Measurements from ENCODE around the gene ELK1. TPM values are rescaled to one million over a fixed set of nuclear protein-coding genes. Genes with fewer than 3 reads are reported as not detected.

ELK1 gene
- total and polyA plus RNA-seq, 5 experiments from 2014 or later, result 15.2 to 36.4 (median 19.1) TPM

GRCh38 chrX:47643926-47644325 is 6.4 kb downstream of the ELK1 start:
- POLR2A ChIA-PET, result interaction anchor here (1.5 to 2.2 kb wide), 2 partner anchors 14 to 20 kb away, joined by 3 to 6 read pairs; partner anchors contain the start of gene CFP
- H3K4me1 Mint-ChIP-seq, result peaks cover 17 to 52% (median 41%) of the 10 kb centered on the region in 4 donors

GRCh38 chrX:47638816-47639215 is 11.5 kb downstream of the ELK1 start:
- POLR2A ChIA-PET, result no interaction called here
- no peak for ATAC-seq

More at GRCh38 chrX:47643926-47644325, 6.4 kb downstream of the ELK1 start:
- Mint-ChIP-seq H3K9me3 (no peaks in the 10 kb centered on the region), H3K27me3 (no peaks in the 10 kb centered on the region), H3K27ac (peak overlapping the region in 4 of 10 donors; percentile 3 to 33 (median 22)), H3K36me3 (peaks cover 8 to 67% (median 13%) of the 10 kb centered on the region in 3 donors), H3K4me3 (peak overlapping the region in 1 of 10 donors; percentile 1)
- DNase-seq, result peak in 2 of 10 donors; percentile 21 to 29
- no peak for ATAC-seq

GRCh38 chrX:47637546-47638195 is 12.7 kb downstream of the ELK1 start:
- peaks cover 0 to 2% (median 0%) of the 10 kb centered on the region in 9 donors for H3K9me3 Mint-ChIP-seq

More at GRCh38 chrX:47638816-47639215, 11.5 kb downstream of the ELK1 start:
- H3K27me3 Mint-ChIP-seq, result no peaks in the 10 kb centered on the region
- peaks cover 8 to 65% (median 14%) of the 10 kb centered on the region in 3 donors for H3K36me3 Mint-ChIP-seq
- H3K4me1 Mint-ChIP-seq, result peaks cover 6 to 34% (median 19%) of the 10 kb centered on the region in 4 donors
- peak overlapping the region in 4 of 10 donors; percentile 18 to 84 (median 57) for H3K27ac Mint-ChIP-seq
- H3K9me3 Mint-ChIP-seq, result peaks cover 0 to 2% (median 0%) of the 10 kb centered on the region in 9 donors
- no peak for DNase-seq
- peak overlapping the region in 3 of 10 donors; percentile 45 to 74 (median 52) for H3K4me3 Mint-ChIP-seq

GRCh38 chrX:47634871-47635575 is 15.3 kb downstream of the ELK1 start:
- ATAC-seq, result peak; percentile 36 to 72
- POLR2A ChIA-PET, result no interaction called here
- peak in 1 of 10 donors; percentile 21 for DNase-seq
- Mint-ChIP-seq H3K27me3 (no peaks in the 10 kb centered on the region), H3K9me3 (peaks cover 0 to 2% (median 0%) of the 10 kb centered on the region in 9 donors), H3K4me3 (no peak overlapping the region), H3K27ac (no peak overlapping the region), H3K4me1 (peaks cover 8 to 28% (median 26%) of the 10 kb centered on the region in 4 donors), H3K36me3 (peaks cover under 1 to 39% (median 9%) of the 10 kb centered on the region in 3 donors)

More at GRCh38 chrX:47637546-47638195, 12.7 kb downstream of the ELK1 start:
- ATAC-seq (peak; percentile 74 to 81), DNase-seq (peak in 2 of 10 donors; percentile 21 to 26)
- peak overlapping the region; percentile 40 to 80 (median 60) for H3K4me3 Mint-ChIP-seq
- peaks cover 8 to 61% (median 14%) of the 10 kb centered on the region in 3 donors for H3K36me3 Mint-ChIP-seq
- H3K27me3 Mint-ChIP-seq, result no peaks in the 10 kb centered on the region
- H3K27ac Mint-ChIP-seq, result peak overlapping the region; percentile 41 to 84 (median 69)
- H3K4me1 Mint-ChIP-seq, result peaks cover 6 to 34% (median 16%) of the 10 kb centered on the region in 4 donors
- POLR2A ChIA-PET, result interaction anchor here (0.9 to 1.7 kb wide), 2 partner anchors 9 to 82 kb away, joined by 3 to 4 read pairs; no protein-coding TSS in a partner anchor

GRCh38 chrX:47633689-47634590 is 16.4 kb downstream of the ELK1 start:
- Mint-ChIP-seq H3K4me3 (no peak overlapping the region), H3K4me1 (peaks cover 11 to 34% (median 31%) of the 10 kb centered on the region in 4 donors), H3K36me3 (peaks cover 0 to 29% (median 1%) of the 10 kb centered on the region in 3 donors), H3K27ac (no peak overlapping the region), H3K27me3 (no peaks in the 10 kb centered on the region), H3K9me3 (peaks cover 0 to 2% (median 0%) of the 10 kb centered on the region in 9 donors)
- no peak for ATAC-seq
- POLR2A ChIA-PET, result no interaction called here
- no peak for DNase-seq

- H3K4me3 Mint-ChIP-seq, result no peak overlapping the region
Observed at GRCh38 chrX:47632666-47633065, 17.7 kb downstream of the ELK1 start.

GRCh38 chrX:47631676-47632075 is 18.7 kb downstream of the ELK1 start:
- no peaks in the 10 kb centered on the region for H3K9me3 Mint-ChIP-seq
- H3K4me1 Mint-ChIP-seq, result peaks cover 6 to 30% (median 24%) of the 10 kb centered on the region in 4 donors
- H3K4me3 Mint-ChIP-seq, result no peak overlapping the region
- DNase-seq (no peak), ATAC-seq (no peak)
- peak overlapping the region in 1 of 10 donors; percentile 35 for H3K27ac Mint-ChIP-seq
- peaks cover 0 to 9% (median under 1%) of the 10 kb centered on the region in 3 donors for H3K36me3 Mint-ChIP-seq
- no peaks in the 10 kb centered on the region for H3K27me3 Mint-ChIP-seq
- POLR2A ChIA-PET, result interaction anchor here (1.1 to 2.2 kb wide), 3 partner anchors 8 to 76 kb away, joined by 3 to 7 read pairs (median 6); partner anchors contain the start of gene ELK1

More at GRCh38 chrX:47632666-47633065, 17.7 kb downstream of the ELK1 start:
- POLR2A ChIA-PET, result no interaction called here
- peaks cover 0 to 19% (median 1%) of the 10 kb centered on the region in 3 donors for H3K36me3 Mint-ChIP-seq
- peaks cover 11 to 35% (median 30%) of the 10 kb centered on the region in 4 donors for H3K4me1 Mint-ChIP-seq
- H3K27ac Mint-ChIP-seq, result peak overlapping the region in 7 of 10 donors; percentile 1 to 80 (median 54)
- H3K27me3 Mint-ChIP-seq, result no peaks in the 10 kb centered on the region
- ATAC-seq, result no peak
- H3K9me3 Mint-ChIP-seq, result peaks cover 0 to 2% (median 0%) of the 10 kb centered on the region in 9 donors
- DNase-seq, result no peak

- H3K27ac Mint-ChIP-seq, result peak within 1 kb of the TSS; percentile 81 to 94 (median 88)
- POLR2A ChIA-PET, result interaction anchor here (0.9 to 2.2 kb wide), 5 partner anchors 14 to 73 kb away, joined by 3 to 7 read pairs (median 6); partner anchors contain the start of genes ELK1 and UXT
- peak within 1 kb of the TSS; percentile 76 to 90 (median 82) for H3K4me3 Mint-ChIP-seq
- peaks cover 0 to 2% (median 0%) of the 10 kb centered on the region in 3 donors for H3K36me3 Mint-ChIP-seq
- no peaks in the 10 kb centered on the region for H3K9me3 Mint-ChIP-seq
- peaks cover 9 to 30% (median 22%) of the 10 kb centered on the region in 4 donors for H3K4me1 Mint-ChIP-seq
- DNase-seq, result peak in 2 of 10 donors; percentile 32 to 36
- H3K27me3 Mint-ChIP-seq, result no peaks in the 10 kb centered on the region
- peak; percentile 80 to 87 for ATAC-seq
Observed at GRCh38 chrX:47629419-47630200, 20.8 kb downstream of the ELK1 start, which contains the start of gene CFP. CFP (minus strand) TSS chrX:47629930; CDS start chrX:47629844, 86 bp downstream.

GRCh38 chrX:47628982-47629381 is 21.4 kb downstream of the ELK1 start:
- H3K4me3 Mint-ChIP-seq, result peak overlapping the region; percentile 76 to 86 (median 82)
- no peaks in the 10 kb centered on the region for H3K27me3 Mint-ChIP-seq
- ATAC-seq (peak; percentile 28 to 46), DNase-seq (peak in 1 of 10 donors; percentile 30)
- H3K9me3 Mint-ChIP-seq, result no peaks in the 10 kb centered on the region
- H3K27ac Mint-ChIP-seq, result peak overlapping the region in 9 of 10 donors; percentile 29 to 94 (median 80)
- H3K36me3 Mint-ChIP-seq, result peaks cover 0 to 2% (median 0%) of the 10 kb centered on the region in 3 donors
- POLR2A ChIA-PET, result interaction anchor here (0.5 to 1.3 kb wide), 3 partner anchors 20 to 73 kb away, joined by 3 to 4 read pairs (median 3); no protein-coding TSS in a partner anchor
- peaks cover 9 to 34% (median 25%) of the 10 kb centered on the region in 4 donors for H3K4me1 Mint-ChIP-seq

- H3K9me3 Mint-ChIP-seq, result no peaks in the 10 kb centered on the region
- POLR2A ChIA-PET, result no interaction called here
- DNase-seq (no peak), ATAC-seq (no peak)
- peak overlapping the region in 3 of 10 donors; percentile 14 to 54 (median 15) for H3K4me3 Mint-ChIP-seq
- peaks cover 13 to 40% (median 33%) of the 10 kb centered on the region in 4 donors for H3K4me1 Mint-ChIP-seq
- no peak overlapping the region for H3K27ac Mint-ChIP-seq
- H3K36me3 Mint-ChIP-seq, result peaks cover 0 to 2% (median 0%) of the 10 kb centered on the region in 3 donors
- peaks cover 0 to 1% (median 0%) of the 10 kb centered on the region in 5 donors for H3K27me3 Mint-ChIP-seq
Observed at GRCh38 chrX:47625365-47625764, 25.0 kb downstream of the ELK1 start.
